A549 (cell line): ENCODE data around the gene SPAG17. TPM values are rescaled to one million over a fixed set of nuclear protein-coding genes. Genes with fewer than 3 reads are reported as not detected.

Experiments
- ATAC-seq, 2 experiments: fragments of 200-7000 bp in 1 of 2; fragments of >200 bp in 1 of 2; cut with Nextera tagmentation in 1 of 2; cut with Tn5 transposase in 1 of 2; 3 replicates each; pipeline versions ENCODE4 v1.8.0 to v1.9.1; 2018 to 2020; ENCODE audit warnings: mild to moderate bottlenecking in 1 of 2, moderate library complexity in 1 of 2
- CTCF ChIA-PET: fragments of 300-600 bp; sonication (Branson Sonifier 250); formaldehyde crosslinking; extraction: SDS; loops from one replicate; lab custom pipeline; 2021; ENCODE audit warnings: antibody characterized with exemption, inconsistent platforms; lab: Yijun Ruan, JAX
- POLR2A ChIA-PET: fragments of 350-600 bp; formaldehyde crosslinking; extraction: SDS; loops from one replicate; lab custom pipeline; 2021; ENCODE audit warnings: antibody characterized with exemption, inconsistent platforms; lab: Yijun Ruan, JAX
- DNase-seq, 2 experiments: peaks; one replicate each; pipeline versions ENCODE4 v3.0.0 to v3.0.0-alpha.2; 2011 to 2016; ENCODE audit warnings: low read depth in 1 of 2, low spot score in 1 of 2
- FAIRE-seq: peaks from 2 replicates; lab custom pipeline; 2011; peaks lifted over from hg19 to GRCh38; lab: Jason Lieb, UNC
- H3K27ac ChIP-seq, 2 experiments: fragments of >200 bp; sonication (Bioruptor Twin); formaldehyde crosslinking; 3 replicates each; pipeline ENCODE4 v1.5.1; 2016 to 2017
- H3K4me1 ChIP-seq: fragments of >200 bp; sonication (Bioruptor Twin); formaldehyde crosslinking; 3 replicates; pipeline ENCODE4 v1.6.1; 2016
- H3K4me2 ChIP-seq: fragments of >200 bp; sonication (Bioruptor Twin); formaldehyde crosslinking; 3 replicates; pipeline ENCODE4 v1.6.1; 2016
- H3K4me3 ChIP-seq: fragments of >200 bp; sonication (Bioruptor Twin); formaldehyde crosslinking; 3 replicates; pipeline ENCODE4 v1.5.1; 2016
- H3K9me3 ChIP-seq: fragments of >200 bp; sonication (Bioruptor Twin); formaldehyde crosslinking; 3 replicates; pipeline ENCODE4 v1.6.1; 2016
- CEBPB ChIP-seq, 2 experiments: fragments of >200 bp in 1 of 2; sonication (Bioruptor Twin) in 1 of 2; formaldehyde crosslinking in 1 of 2; IDR thresholded peaks; 2 replicates each; pipeline ENCODE4 v1.6.1; 2012 to 2016
- ESRRA ChIP-seq: fragments of 150-350 bp; IDR thresholded peaks from 2 replicates; pipeline ENCODE4 v1.6.1; 2014; ENCODE audit warnings: mild to moderate bottlenecking, low read length, borderline replicate concordance
- FOSL2 ChIP-seq, 2 experiments: fragments of 450-650 bp in 1 of 2; fragments of >200 bp in 1 of 2; sonication (Bioruptor Twin) in 1 of 2; formaldehyde crosslinking; IDR thresholded peaks; 2 replicates each; pipeline versions ENCODE4 v1.5.0 to v1.6.1; 2016 to 2020; ENCODE audit warnings: mild to moderate bottlenecking in 1 of 2, moderate library complexity in 1 of 2
- FOXS1 ChIP-seq: fragments of 250-450 bp; sonication (Bioruptor Pico); IDR thresholded peaks from 2 replicates; pipeline ENCODE4 v1.5.0; 2020; ENCODE audit warnings: mild to moderate bottlenecking, moderate library complexity
- HEYL ChIP-seq: fragments of 250-450 bp; sonication (Bioruptor Pico); IDR thresholded peaks from 2 replicates; pipeline ENCODE4 v1.8.0; 2021; ENCODE audit warnings: mild to moderate bottlenecking, moderate library complexity
- HOXA7 ChIP-seq: fragments of 250-450 bp; sonication (Bioruptor Pico); IDR thresholded peaks from 2 replicates; pipeline ENCODE4 v1.5.0; 2020; ENCODE audit warnings: mild to moderate bottlenecking, moderate library complexity
- HOXB13 ChIP-seq: fragments of 250-450 bp; sonication (Bioruptor Pico); IDR thresholded peaks from 2 replicates; pipeline ENCODE4 v1.5.0; 2020; ENCODE audit warnings: low read depth, mild to moderate bottlenecking, moderate library complexity
- JUN ChIP-seq, 2 experiments: fragments of >200 bp; sonication (Bioruptor Twin); formaldehyde crosslinking; IDR thresholded peaks; 2 replicates in 1 of 2; 3 replicates in 1 of 2; pipeline ENCODE4 v1.6.1; 2016 to 2017
- JUNB ChIP-seq: fragments of >200 bp; sonication (Bioruptor Twin); formaldehyde crosslinking; IDR thresholded peaks from 2 replicates; pipeline ENCODE4 v1.6.1; 2016
- KDM5A ChIP-seq: fragments of 200-600 bp; sonication (generic); IDR thresholded peaks from 2 replicates; pipeline ENCODE4 v1.6.1; 2016; ENCODE audit warnings: antibody characterized with exemption, mild to moderate bottlenecking
- MAX ChIP-seq: IDR thresholded peaks from 2 replicates; pipeline ENCODE4 v1.6.1; 2012
- MAZ ChIP-seq: fragments of 150-350 bp; IDR thresholded peaks from 2 replicates; pipeline ENCODE4 v1.6.1; 2014; ENCODE audit warnings: antibody characterized with exemption, low read depth, low read length, borderline replicate concordance
- MYC ChIP-seq: IDR thresholded peaks from 2 replicates; pipeline ENCODE4 v1.6.1; 2012; ENCODE audit warnings: mild to moderate bottlenecking, inconsistent platforms, low read length, improper control_type of control experiment, borderline replicate concordance
- NFE2L2 ChIP-seq: fragments of 150-350 bp; conservative IDR thresholded peaks from 2 replicates; pipeline ENCODE4 v1.6.1; 2014; ENCODE audit warnings: low read length
- NR3C1 ChIP-seq: fragments of >200 bp; sonication (Bioruptor Twin); formaldehyde crosslinking; IDR thresholded peaks from 3 replicates; pipeline ENCODE4 v1.6.1; 2017
- PHF8 ChIP-seq: fragments of 200-600 bp; sonication (generic); IDR thresholded peaks from 2 replicates; pipeline ENCODE4 v1.6.1; 2016; ENCODE audit warnings: low read depth, mild to moderate bottlenecking, antibody characterized with exemption, moderate library complexity, borderline replicate concordance
- RCOR1 ChIP-seq: fragments of 150-350 bp; IDR thresholded peaks from 2 replicates; pipeline ENCODE4 v1.6.1; 2014; ENCODE audit warnings: antibody characterized with exemption, low read length, low read depth
- REST ChIP-seq: fragments of 200-600 bp; sonication (generic); IDR thresholded peaks from 2 replicates; pipeline ENCODE4 v1.6.1; 2016; ENCODE audit warnings: antibody characterized with exemption, mild to moderate bottlenecking, moderate library complexity
- RNF2 ChIP-seq: fragments of 200-600 bp; sonication (generic); IDR thresholded peaks from 2 replicates; pipeline ENCODE4 v1.6.1; 2016; ENCODE audit warnings: low read depth, mild to moderate bottlenecking, antibody characterized with exemption, moderate library complexity, borderline replicate concordance
- SMC3 ChIP-seq: fragments of >200 bp; sonication (Bioruptor Twin); formaldehyde crosslinking; IDR thresholded peaks from 3 replicates; pipeline ENCODE4 v1.6.1; 2018; ENCODE audit warnings: inconsistent platforms
- SREBF2 ChIP-seq: fragments of 450-650 bp; IDR thresholded peaks from 2 replicates; pipeline ENCODE4 v1.6.1; 2014; ENCODE audit warnings: mild to moderate bottlenecking, moderate library complexity
- TFCP2L1 ChIP-seq: fragments of 250-450 bp; sonication (Bioruptor Pico); IDR thresholded peaks from 2 replicates; pipeline ENCODE4 v1.5.0; 2021; ENCODE audit warnings: mild to moderate bottlenecking
- ZFP36 ChIP-seq: fragments of 450-650 bp; IDR thresholded peaks from 2 replicates; pipeline ENCODE4 v1.6.1; 2014; ENCODE audit warnings: borderline replicate concordance; ENCODE audit not compliant: partially characterized antibody
- ZSCAN20 ChIP-seq: fragments of 250-450 bp; sonication (Bioruptor Pico); IDR thresholded peaks from 2 replicates; pipeline ENCODE4 v1.8.0; 2022; ENCODE audit warnings: mild to moderate bottlenecking, moderate library complexity
- WGBS: methylation state at CpG from one replicate; pipeline ENCODE4 v1.1.6; 2017; ENCODE audit errors: missing lambda C conversion rate; 5-methylcytosine and 5-hydroxymethylcytosine counted together
- polyA plus RNA-seq, 4 experiments: library from polyadenylated mRNA; depleted of rRNA in 3 of 4; stranded (reverse); fragments of >200 nt; fragmentation: RNase III in 1 of 4; extraction: RNeasy Plus Mini Kit Qiagen cat#74134 plus additional on column Dnase treatment in 1 of 4; gene quantifications; 2 replicates in 3 of 4; 3 replicates in 1 of 4; pipeline ENCODE4 v1.2.3, GENCODE V29; 2011 to 2017
- TF ChIP-seq, protein P1 (sequence below): fragments of >200 bp; sonication (Bioruptor Twin); formaldehyde crosslinking; IDR thresholded peaks from 2 replicates; pipeline ENCODE4 v1.6.1; 2016
- TF ChIP-seq, protein P2 (sequence below): fragments of >200 bp; sonication (Bioruptor Twin); formaldehyde crosslinking; IDR thresholded peaks from 3 replicates; pipeline ENCODE4 v1.6.1; 2016
- TF ChIP-seq, protein P3 (sequence below): fragments of 250-450 bp; sonication (Bioruptor Pico); IDR thresholded peaks from 2 replicates; pipeline ENCODE4 v1.5.0; 2020; ENCODE audit warnings: low read depth, mild to moderate bottlenecking, moderate library complexity

The SPAG17 gene
- polyA plus RNA-seq, 2 of the 4 experiments (the other 2 are of a cell fraction) = 0.13 TPM; not detected in 1

GRCh38 chr1:118013938-118014337 is 171.1 kb downstream of the SPAG17 start:
- ATAC-seq = no peak
- Histone ChIP-seq H3K4me2 (no peak overlapping the region), H3K27ac (no peak overlapping the region), H3K4me3 (no peak overlapping the region), H3K4me1 (no peaks in the 10 kb centered on the region), H3K9me3 (no peaks in the 10 kb centered on the region)
- POLR2A ChIA-PET = no interaction called here
- CTCF ChIA-PET = no interaction called here
- TF ChIP-seq JUN (IDR thresholded peaks at IDR 0.05) = no peak
- TF ChIP-seq FOXS1 = no peak
- TF ChIP-seq MYC = no peak
- TF ChIP-seq HOXB13 = no peak
- no peak for TF ChIP-seq TFCP2L1 (CRISPR knock-in tag)
- TF ChIP-seq HOXA7 (CRISPR knock-in tag) = no peak
- no peak for TF ChIP-seq MAX
- no peak for TF ChIP-seq SREBF2
- no peak for TF ChIP-seq RCOR1
- DNase-seq = no peak
- no peak for FAIRE-seq

DNA sequence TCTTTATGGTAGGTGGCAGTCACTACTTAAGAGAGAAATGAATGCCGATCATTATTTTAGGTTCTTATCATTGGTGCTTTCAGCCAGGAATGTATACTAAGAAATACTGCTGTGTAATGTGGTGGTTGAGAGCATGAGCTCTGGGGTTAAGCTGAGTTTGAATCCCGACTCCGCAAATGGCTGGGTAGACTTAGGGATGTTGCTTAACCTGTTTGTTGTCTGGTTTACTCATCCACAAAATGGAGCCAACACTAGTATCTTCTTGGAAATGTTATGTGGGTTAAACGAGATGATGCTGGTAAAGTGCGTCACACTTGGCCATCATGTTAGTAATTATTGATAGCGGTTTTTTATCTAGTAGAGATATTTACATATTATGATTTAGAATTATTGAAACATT is 171.7 kb downstream of the SPAG17 start:
- ChIA-PET CTCF (no interaction called here), POLR2A (no interaction called here)
- no peaks in the 10 kb centered on the region for H3K9me3 ChIP-seq
- TF ChIP-seq SREBF2 (no peak), PHF8 (no peak), MAZ (no peak), JUN (IDR thresholded peaks at IDR 0.05) (no peak), ESRRA (no peak), FOSL2 (IDR thresholded peaks at IDR 0.05) (no peak), FOSL2 (CRISPR knock-in tag; IDR thresholded peaks at IDR 0.05) (no peak)
- TF ChIP-seq, protein P1, sequence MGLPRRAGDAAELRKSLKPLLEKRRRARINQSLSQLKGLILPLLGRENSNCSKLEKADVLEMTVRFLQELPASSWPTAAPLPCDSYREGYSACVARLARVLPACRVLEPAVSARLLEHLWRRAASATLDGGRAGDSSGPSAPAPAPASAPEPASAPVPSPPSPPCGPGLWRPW = no peak
- TF ChIP-seq, all 56 proteins: peak for 0
- DNase-seq (no peak), ATAC-seq (no peak), FAIRE-seq (no peak)
- Histone ChIP-seq H3K27ac (no peak overlapping the region), H3K4me2 (no peak overlapping the region), H3K4me3 (no peak overlapping the region), H3K4me1 (no peaks in the 10 kb centered on the region)
- 34% methylated on average over 6 of the region's 6 CpGs for WGBS

DNA sequence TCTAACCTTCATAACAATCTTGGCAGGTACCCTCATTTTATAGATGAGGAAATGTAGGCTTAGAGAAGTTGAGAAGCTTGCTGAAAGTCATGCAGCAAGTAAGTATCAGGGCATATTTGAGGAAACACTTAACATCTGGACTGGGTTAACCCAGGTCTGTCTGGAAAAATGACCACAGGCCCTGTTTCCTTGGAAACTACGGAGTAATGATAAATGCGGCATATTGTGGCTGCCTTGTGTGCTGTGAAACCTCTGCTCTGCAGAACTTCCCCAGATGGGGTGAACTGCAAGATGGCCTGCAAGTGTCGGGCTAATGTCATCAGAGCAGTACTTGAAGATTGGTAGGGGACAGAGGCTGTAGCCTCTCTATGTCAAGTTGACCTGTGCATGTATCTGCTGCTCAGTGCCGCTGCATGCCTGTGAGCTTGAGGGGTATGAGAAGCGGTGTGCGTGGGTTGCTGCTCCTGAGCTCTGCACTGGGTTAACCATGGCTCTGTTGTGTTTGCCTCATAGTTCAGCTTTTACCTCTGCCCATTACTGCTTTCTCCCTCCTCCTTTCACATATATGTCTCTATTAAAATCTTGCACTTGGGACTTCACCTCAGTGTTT is 172.4 kb downstream of the SPAG17 start:
- DNase-seq = no peak
- TF ChIP-seq, protein P2, sequence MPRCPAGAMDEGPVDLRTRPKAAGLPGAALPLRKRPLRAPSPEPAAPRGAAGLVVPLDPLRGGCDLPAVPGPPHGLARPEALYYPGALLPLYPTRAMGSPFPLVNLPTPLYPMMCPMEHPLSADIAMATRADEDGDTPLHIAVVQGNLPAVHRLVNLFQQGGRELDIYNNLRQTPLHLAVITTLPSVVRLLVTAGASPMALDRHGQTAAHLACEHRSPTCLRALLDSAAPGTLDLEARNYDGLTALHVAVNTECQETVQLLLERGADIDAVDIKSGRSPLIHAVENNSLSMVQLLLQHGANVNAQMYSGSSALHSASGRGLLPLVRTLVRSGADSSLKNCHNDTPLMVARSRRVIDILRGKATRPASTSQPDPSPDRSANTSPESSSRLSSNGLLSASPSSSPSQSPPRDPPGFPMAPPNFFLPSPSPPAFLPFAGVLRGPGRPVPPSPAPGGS = no peak
- TF ChIP-seq, protein P1 = no peak
- no peak for TF ChIP-seq CEBPB (IDR thresholded peaks at IDR 0.05)
- TF ChIP-seq RNF2 = no peak
- TF ChIP-seq HOXB13 = no peak
- TF ChIP-seq ZFP36 = no peak
- no peak for TF ChIP-seq SREBF2
- TF ChIP-seq, protein P3, sequence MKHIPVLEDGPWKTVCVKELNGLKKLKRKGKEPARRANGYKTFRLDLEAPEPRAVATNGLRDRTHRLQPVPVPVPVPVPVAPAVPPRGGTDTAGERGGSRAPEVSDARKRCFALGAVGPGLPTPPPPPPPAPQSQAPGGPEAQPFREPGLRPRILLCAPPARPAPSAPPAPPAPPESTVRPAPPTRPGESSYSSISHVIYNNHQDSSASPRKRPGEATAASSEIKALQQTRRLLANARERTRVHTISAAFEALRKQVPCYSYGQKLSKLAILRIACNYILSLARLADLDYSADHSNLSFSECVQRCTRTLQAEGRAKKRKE (CRISPR knock-in tag) = no peak
- TF ChIP-seq JUNB = no peak
- TF ChIP-seq PHF8 = no peak
- no peak for TF ChIP-seq NFE2L2
- no peak for TF ChIP-seq SMC3
- TF ChIP-seq KDM5A = no peak
- TF ChIP-seq REST = no peak
- no peak for TF ChIP-seq NR3C1
- no peak for TF ChIP-seq HEYL (CRISPR knock-in tag)
- TF ChIP-seq ZSCAN20 (CRISPR knock-in tag) = no peak
- TF ChIP-seq, all 56 proteins: peak for 0
- POLR2A ChIA-PET = no interaction called here
- no peak for ATAC-seq
- H3K9me3 ChIP-seq = no peaks in the 10 kb centered on the region
- H3K27ac ChIP-seq = no peak overlapping the region
- FAIRE-seq = no peak
- WGBS = 75% methylated on average over 6 of the region's 6 CpGs
- no peak overlapping the region for H3K4me3 ChIP-seq
- CTCF ChIA-PET = no interaction called here
- H3K4me2 ChIP-seq = no peak overlapping the region
- no peaks in the 10 kb centered on the region for H3K4me1 ChIP-seq
